A549 (cell line): ENCODE measurements around the gene IFNA17.

Source experiments
- CHD2 ChIP-seq: fragments of 150-350 bp; IDR thresholded peaks from 2 replicates; pipeline ENCODE4 v1.6.1; 2014; ENCODE audit warnings: low read length; ENCODE audit not compliant: partially characterized antibody
- CTCF ChIP-seq: fragments of >200 bp; sonication (Bioruptor Twin); formaldehyde crosslinking; IDR thresholded peaks from 3 replicates; pipeline ENCODE4 v1.5.1; 2016
- HDAC2 ChIP-seq: fragments of 200-600 bp; sonication (generic); IDR thresholded peaks from 2 replicates; pipeline ENCODE4 v1.6.1; 2016
- HES2 ChIP-seq: fragments of >200 bp; sonication (Bioruptor Twin); formaldehyde crosslinking; IDR thresholded peaks from 2 replicates; pipeline ENCODE4 v1.6.1; 2016
- KDM5A ChIP-seq: fragments of 200-600 bp; sonication (generic); IDR thresholded peaks from 2 replicates; pipeline ENCODE4 v1.6.1; 2016; ENCODE audit warnings: antibody characterized with exemption, mild to moderate bottlenecking
- MAZ ChIP-seq: fragments of 150-350 bp; IDR thresholded peaks from 2 replicates; pipeline ENCODE4 v1.6.1; 2014; ENCODE audit warnings: antibody characterized with exemption, low read depth, low read length, borderline replicate concordance
- MYC ChIP-seq: IDR thresholded peaks from 2 replicates; pipeline ENCODE4 v1.6.1; 2012; ENCODE audit warnings: mild to moderate bottlenecking, inconsistent platforms, low read length, improper control_type of control experiment, borderline replicate concordance
- POLR2A ChIP-seq: IDR thresholded peaks from 2 replicates; pipeline ENCODE4 v1.6.1; 2012; ENCODE audit warnings: mild to moderate bottlenecking, low read length
- RAD21 ChIP-seq, 2 experiments: fragments of >200 bp in 1 of 2; sonication (Bioruptor Twin) in 1 of 2; formaldehyde crosslinking in 1 of 2; IDR thresholded peaks in 1 of 2; conservative IDR thresholded peaks in 1 of 2; 2 replicates in 1 of 2; 3 replicates in 1 of 2; pipeline ENCODE4 v1.6.1; 2012 to 2018; ENCODE audit warnings: inconsistent platforms in 1 of 2
- SREBF2 ChIP-seq: fragments of 450-650 bp; IDR thresholded peaks from 2 replicates; pipeline ENCODE4 v1.6.1; 2014; ENCODE audit warnings: mild to moderate bottlenecking, moderate library complexity
- USF2 ChIP-seq: fragments of 450-650 bp; IDR thresholded peaks from 2 replicates; pipeline ENCODE4 v1.6.1; 2014; ENCODE audit warnings: antibody characterized with exemption

GRCh38 chr9:21234153-21234687 lies 6.2 kb upstream of the IFNA17 start:
- no peak for TF ChIP-seq KDM5A
- TF ChIP-seq CTCF, result no peak
- no peak for TF ChIP-seq USF2
- no peak for TF ChIP-seq MYC
- TF ChIP-seq HDAC2, result no peak
- TF ChIP-seq POLR2A, result no peak
- no peak for TF ChIP-seq SREBF2
- no peak for TF ChIP-seq MAZ
- no peak for TF ChIP-seq RAD21 (conservative IDR thresholded peaks at IDR 0.05 in 1 of 2, IDR thresholded peaks at IDR 0.05 in 1 of 2)
- no peak for TF ChIP-seq CHD2
- TF ChIP-seq HES2, result no peak
